ENCODE measurements around the gene KCNQ1. TPM values are rescaled to one million over a fixed set of nuclear protein-coding genes. Genes with fewer than 3 reads are reported as not detected.

KCNQ1 gene
- total RNA-seq, 1 experiment from 2014 or later, result 2.3 TPM

DNA sequence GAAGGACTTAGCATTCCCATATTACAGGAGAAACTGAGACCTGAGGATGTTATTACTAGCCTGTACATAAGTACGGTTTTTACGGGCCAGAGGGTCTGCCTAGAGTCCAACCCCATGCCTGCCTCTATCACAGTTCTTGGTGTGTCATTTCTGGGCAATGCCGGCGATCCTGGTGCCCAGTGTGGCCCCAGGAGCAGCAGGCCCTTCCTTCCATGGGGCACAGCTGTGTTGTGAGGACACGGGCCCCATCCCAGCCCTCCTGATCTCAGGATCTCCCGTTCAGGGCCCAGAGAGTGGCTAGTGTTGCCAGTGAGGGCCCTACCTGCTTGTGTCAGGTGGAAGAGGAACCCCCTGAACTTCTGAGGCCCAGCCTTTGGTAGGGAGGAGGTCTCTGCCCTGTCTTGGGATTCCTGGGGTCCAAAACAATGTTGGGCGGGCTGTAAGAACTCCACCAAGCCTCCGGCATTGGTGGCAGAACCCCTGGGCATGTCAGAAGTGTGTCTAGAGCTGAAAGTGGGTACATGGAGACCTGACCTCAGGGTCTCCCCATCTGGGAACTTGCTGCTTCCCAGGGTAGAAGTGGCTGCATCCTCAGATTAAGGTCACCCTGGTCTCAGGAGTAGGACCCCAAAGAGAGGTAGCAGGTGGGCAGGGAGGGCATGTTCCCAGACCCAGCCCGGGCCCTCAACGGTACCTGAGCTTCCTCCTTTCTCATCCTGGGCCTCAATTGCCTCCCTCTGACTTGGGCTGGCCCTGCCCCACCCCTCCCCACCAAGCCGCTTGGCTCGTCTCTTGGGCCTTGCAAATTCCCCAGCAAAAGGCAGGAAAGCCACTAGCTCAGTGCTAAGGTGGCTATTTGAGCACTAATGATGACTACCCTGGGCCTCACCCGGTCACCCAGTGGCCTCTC, 329.6 kb downstream of the KCNQ1 start:
- no peak overlapping the region for H2AK5ac ChIP-seq (ENCODE audit: insufficient read length, low read length)
- H3K18ac ChIP-seq (ENCODE audit: insufficient read length, low read depth, low read length), result no peak overlapping the region
- H4K8ac ChIP-seq (replicated peaks; ENCODE audit: insufficient read length, low read depth, low read length), result no peak overlapping the region
- no peak overlapping the region for H3K9ac ChIP-seq (ENCODE audit: extremely low read depth, insufficient read length, low read length)
- no peak overlapping the region for H2BK12ac ChIP-seq (ENCODE audit: insufficient read length, low read depth, low read length)
- no peak overlapping the region for H4K91ac ChIP-seq (ENCODE audit: insufficient read length, low read depth, low read length)
- H2BK120ac ChIP-seq (ENCODE audit: low read depth, low read length, poor library complexity, severe bottlenecking), result no peak overlapping the region
- no peak overlapping the region for H2AFZ ChIP-seq (ENCODE audit: low read length)
- no peak overlapping the region for H3K4me2 ChIP-seq (ENCODE audit: insufficient read depth, insufficient read length, low read length)
- no peak overlapping the region for H4K5ac ChIP-seq (ENCODE audit: insufficient read length, low read depth, low read length)
- no peak overlapping the region for H3K27ac Mint-ChIP-seq
- H3K14ac ChIP-seq (ENCODE audit: insufficient read depth, low read length), result no peak overlapping the region; the same call in 1 of the 2 replicates
- no peak overlapping the region for H3T11ph ChIP-seq (ENCODE audit: low read length)
- H2BK5ac ChIP-seq (ENCODE audit: insufficient read length, low read length), result no peak overlapping the region
- H3K79me1 ChIP-seq (ENCODE audit: insufficient read depth, low read depth, low read length, poor library complexity, severe bottlenecking), result no peaks in the 10 kb centered on the region
- H3K4me3 Mint-ChIP-seq, result no peak overlapping the region
- WGBS (ENCODE audit: extremely low coverage, insufficient read length, low lambda C conversion rate), result no CpG with 5 or more reads among the region's 13 CpGs
- H3K9me3 ChIP-seq (ENCODE audit: control insufficient read depth, low read depth, low read length), result no peaks in the 10 kb centered on the region
- H3K4me1 Mint-ChIP-seq, result peaks cover 0 to 5% of the 10 kb centered on the region in 2 experiments; a peak in 2 of 4 replicates
- DNase-seq, result no peak
- H2BK20ac ChIP-seq (ENCODE audit: low read depth, low read length, poor library complexity, severe bottlenecking), result no peak overlapping the region
- TF ChIP-seq, protein P1, sequence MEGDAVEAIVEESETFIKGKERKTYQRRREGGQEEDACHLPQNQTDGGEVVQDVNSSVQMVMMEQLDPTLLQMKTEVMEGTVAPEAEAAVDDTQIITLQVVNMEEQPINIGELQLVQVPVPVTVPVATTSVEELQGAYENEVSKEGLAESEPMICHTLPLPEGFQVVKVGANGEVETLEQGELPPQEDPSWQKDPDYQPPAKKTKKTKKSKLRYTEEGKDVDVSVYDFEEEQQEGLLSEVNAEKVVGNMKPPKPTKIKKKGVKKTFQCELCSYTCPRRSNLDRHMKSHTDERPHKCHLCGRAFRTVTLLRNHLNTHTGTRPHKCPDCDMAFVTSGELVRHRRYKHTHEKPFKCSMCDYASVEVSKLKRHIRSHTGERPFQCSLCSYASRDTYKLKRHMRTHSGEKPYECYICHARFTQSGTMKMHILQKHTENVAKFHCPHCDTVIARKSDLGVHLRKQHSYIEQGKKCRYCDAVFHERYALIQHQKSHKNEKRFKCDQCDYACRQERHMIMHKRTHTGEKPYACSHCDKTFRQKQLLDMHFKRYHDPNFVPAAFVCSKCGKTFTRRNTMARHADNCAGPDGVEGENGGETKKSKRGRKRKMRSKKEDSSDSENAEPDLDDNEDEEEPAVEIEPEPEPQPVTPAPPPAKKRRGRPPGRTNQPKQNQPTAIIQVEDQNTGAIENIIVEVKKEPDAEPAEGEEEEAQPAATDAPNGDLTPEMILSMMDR (conservative IDR thresholded peaks at IDR 0.05), result no peak
- H3K27ac ChIP-seq (ENCODE audit: insufficient read length, low read depth, low read length), result no peak overlapping the region
- H3K9me3 Mint-ChIP-seq, result no peaks in the 10 kb centered on the region
- no peaks in the 10 kb centered on the region for H3K36me3 Mint-ChIP-seq (ENCODE audit: insufficient read depth in 1 of 3, low read depth in 3 of 3)
- no peaks in the 10 kb centered on the region for H4K20me1 ChIP-seq (ENCODE audit: control insufficient read depth, insufficient read depth, insufficient read length)
- H3K27me3 Mint-ChIP-seq (ENCODE audit: low read depth), result peaks cover 80% of the 10 kb centered on the region
- no peak overlapping the region for H2BK15ac ChIP-seq (ENCODE audit: low read depth, low read length)
- H3K79me2 ChIP-seq (ENCODE audit: insufficient read depth, low read length), result no peaks in the 10 kb centered on the region
- H3K23ac ChIP-seq (ENCODE audit: insufficient read length, low read depth, low read length), result no peak overlapping the region
- no peak overlapping the region for H3K4ac ChIP-seq (ENCODE audit: low read depth, low read length)
- no peaks in the 10 kb centered on the region for H3K23me2 ChIP-seq (ENCODE audit: insufficient read length, low read depth, low read length, poor library complexity, severe bottlenecking)
- H3K27me3 ChIP-seq (ENCODE audit: insufficient read depth, low read length), result peaks cover 5% of the 10 kb centered on the region; the same call in 1 of the 2 replicates
- H3K4me1 ChIP-seq (ENCODE audit: insufficient read depth, low read length), result no peaks in the 10 kb centered on the region
- H3K56ac ChIP-seq (ENCODE audit: insufficient read length, low read depth, low read length), result no peak overlapping the region

Data from H9 (cell line).